Measurements from ENCODE around the gene SMARCA1. TPM values are rescaled to one million over a fixed set of nuclear protein-coding genes. Genes with fewer than 3 reads are reported as not detected.

SMARCA1 gene
- total RNA-seq, 1 donor from 2014 or later, result 26.8 TPM

DNA sequence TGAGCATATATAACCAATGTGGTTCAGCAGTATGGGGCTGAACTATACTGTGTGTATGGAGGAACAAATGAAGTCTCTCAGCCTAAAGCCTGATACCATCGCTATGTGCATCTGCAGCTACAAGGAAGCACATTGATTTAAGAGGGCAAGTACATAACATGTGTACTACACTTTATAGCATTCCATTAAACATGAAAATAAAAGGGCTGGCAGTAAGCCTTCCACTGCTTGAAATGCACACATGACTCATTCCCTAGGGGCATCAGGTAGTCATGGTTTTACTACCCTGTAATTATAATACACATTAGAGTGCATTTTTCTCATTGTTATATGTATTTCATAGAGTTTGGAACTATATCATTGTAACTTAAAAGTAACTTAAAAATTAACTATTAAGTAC, 51.2 kb downstream of the SMARCA1 start:
- intact Hi-C loops (cut with DNase I), result no loop called here
- TF ChIP-seq POLR2AphosphoS5 (IDR thresholded peaks at IDR 0.05; ENCODE audit: insufficient read depth in 1 of 2, low read depth in 1 of 2) (no peak), POLR2A (IDR thresholded peaks at IDR 0.05) (no peak)
- Histone ChIP-seq H3K36me3 (peaks cover 0 to 3% of the 10 kb centered on the region in 2 donors), H3K4me3 (no peak overlapping the region), H3K27me3 (no peaks in the 10 kb centered on the region), H3K4me1 (no peaks in the 10 kb centered on the region), H3K27ac (no peak overlapping the region), H3K9me3 (no peaks in the 10 kb centered on the region)
- no peak for DNase-seq (ENCODE audit: extremely low spot score in 2 of 2)

DNA sequence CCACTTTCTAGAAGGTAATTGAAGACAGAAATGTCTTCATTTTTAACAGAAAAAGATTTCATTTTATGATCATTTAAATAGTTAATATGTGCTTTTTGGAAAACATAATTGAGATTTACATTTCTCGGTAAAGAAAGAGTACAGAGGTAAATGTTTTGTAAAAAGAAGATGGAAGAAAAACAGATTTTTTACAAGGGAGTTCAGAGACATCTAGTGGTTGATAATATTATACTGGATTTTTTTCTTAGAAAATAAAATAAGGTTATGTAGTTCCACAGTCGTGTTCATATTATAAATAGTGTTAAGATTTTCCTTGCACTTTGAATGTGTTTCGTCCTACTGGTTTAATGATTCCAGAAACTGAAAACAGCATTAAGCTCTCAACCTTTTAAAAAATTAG, 60.6 kb downstream of the SMARCA1 start:
- no peaks in the 10 kb centered on the region for H3K27me3 ChIP-seq
- TF ChIP-seq POLR2A (IDR thresholded peaks at IDR 0.05) (no peak), POLR2AphosphoS5 (IDR thresholded peaks at IDR 0.05; ENCODE audit: insufficient read depth in 1 of 2, low read depth in 1 of 2) (no peak)
- TF ChIP-seq, protein P1, sequence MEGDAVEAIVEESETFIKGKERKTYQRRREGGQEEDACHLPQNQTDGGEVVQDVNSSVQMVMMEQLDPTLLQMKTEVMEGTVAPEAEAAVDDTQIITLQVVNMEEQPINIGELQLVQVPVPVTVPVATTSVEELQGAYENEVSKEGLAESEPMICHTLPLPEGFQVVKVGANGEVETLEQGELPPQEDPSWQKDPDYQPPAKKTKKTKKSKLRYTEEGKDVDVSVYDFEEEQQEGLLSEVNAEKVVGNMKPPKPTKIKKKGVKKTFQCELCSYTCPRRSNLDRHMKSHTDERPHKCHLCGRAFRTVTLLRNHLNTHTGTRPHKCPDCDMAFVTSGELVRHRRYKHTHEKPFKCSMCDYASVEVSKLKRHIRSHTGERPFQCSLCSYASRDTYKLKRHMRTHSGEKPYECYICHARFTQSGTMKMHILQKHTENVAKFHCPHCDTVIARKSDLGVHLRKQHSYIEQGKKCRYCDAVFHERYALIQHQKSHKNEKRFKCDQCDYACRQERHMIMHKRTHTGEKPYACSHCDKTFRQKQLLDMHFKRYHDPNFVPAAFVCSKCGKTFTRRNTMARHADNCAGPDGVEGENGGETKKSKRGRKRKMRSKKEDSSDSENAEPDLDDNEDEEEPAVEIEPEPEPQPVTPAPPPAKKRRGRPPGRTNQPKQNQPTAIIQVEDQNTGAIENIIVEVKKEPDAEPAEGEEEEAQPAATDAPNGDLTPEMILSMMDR (IDR thresholded peaks at IDR 0.05), result no peak
- no peak for DNase-seq (ENCODE audit: extremely low spot score in 2 of 2)
- H3K9me3 ChIP-seq, result no peaks in the 10 kb centered on the region
- H3K4me1 ChIP-seq, result no peaks in the 10 kb centered on the region
- H3K27ac ChIP-seq, result no peak overlapping the region
- H3K36me3 ChIP-seq, result no peaks in the 10 kb centered on the region
- no peak overlapping the region for H3K4me3 ChIP-seq
- intact Hi-C loops (cut with DNase I), result no loop called here

DNA sequence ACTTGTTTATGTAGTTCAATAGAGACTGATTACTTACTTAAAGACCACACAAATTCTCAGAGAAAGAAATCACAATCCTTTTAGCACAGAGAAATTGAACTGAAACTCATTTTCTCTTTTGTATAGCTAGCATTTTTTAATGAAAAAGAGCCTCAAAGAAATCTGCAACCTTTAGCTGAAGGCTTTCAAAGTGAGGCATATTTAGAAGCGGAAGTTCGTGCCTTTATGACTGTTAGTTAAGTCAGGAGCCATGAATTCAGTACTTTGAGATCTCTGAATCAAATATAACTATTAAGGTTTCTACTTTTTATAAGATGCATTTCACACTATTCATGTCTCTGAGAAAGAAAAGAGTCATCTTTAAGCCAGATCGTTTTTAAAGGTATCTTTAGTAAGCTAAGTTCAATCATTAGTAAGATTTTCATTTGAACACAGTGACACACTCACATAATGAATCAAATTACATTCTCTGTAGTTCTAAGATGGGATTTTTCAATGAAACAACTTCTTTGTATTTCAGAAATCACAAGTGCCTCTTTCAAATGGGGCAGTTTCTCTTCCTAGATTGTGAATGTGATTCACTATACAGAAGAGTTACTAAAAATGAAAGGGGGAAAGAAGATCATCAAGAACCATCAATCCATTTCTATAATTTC, 61.4 kb downstream of the SMARCA1 start:
- no peak for DNase-seq (ENCODE audit: extremely low spot score in 2 of 2)
- Histone ChIP-seq H3K36me3 (no peaks in the 10 kb centered on the region), H3K4me3 (no peak overlapping the region), H3K9me3 (no peaks in the 10 kb centered on the region), H3K27me3 (no peaks in the 10 kb centered on the region), H3K4me1 (no peaks in the 10 kb centered on the region), H3K27ac (no peak overlapping the region)
- no peak for TF ChIP-seq POLR2AphosphoS5 (IDR thresholded peaks at IDR 0.05; ENCODE audit: insufficient read depth in 1 of 2, low read depth in 1 of 2)
- TF ChIP-seq, protein P1 (IDR thresholded peaks at IDR 0.05), result no peak
- TF ChIP-seq POLR2A (IDR thresholded peaks at IDR 0.05), result no peak
- intact Hi-C loops (cut with DNase I), result no loop called here

DNA sequence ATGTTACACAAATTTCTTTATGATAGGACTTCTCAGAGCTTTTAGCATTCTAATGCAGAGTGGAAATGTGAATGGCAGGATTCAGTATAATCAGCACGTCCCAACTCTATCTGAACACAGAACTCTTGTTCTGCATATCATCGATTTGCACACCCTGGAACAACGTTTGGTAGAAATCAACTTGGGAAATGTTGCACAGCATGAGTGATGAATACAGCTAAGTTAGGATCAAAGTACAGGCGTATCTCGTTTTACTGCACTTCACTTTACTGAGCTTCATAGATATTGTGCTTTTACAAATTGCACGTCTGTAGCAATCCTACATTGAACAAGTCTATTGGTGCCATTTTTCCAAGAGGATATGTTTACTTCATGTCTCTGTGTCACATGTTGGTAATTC, 70.8 kb downstream of the SMARCA1 start:
- DNase-seq (ENCODE audit: extremely low spot score in 2 of 2), result no peak
- Histone ChIP-seq H3K36me3 (no peaks in the 10 kb centered on the region), H3K4me1 (no peaks in the 10 kb centered on the region), H3K27me3 (no peaks in the 10 kb centered on the region), H3K27ac (no peak overlapping the region), H3K9me3 (no peaks in the 10 kb centered on the region), H3K4me3 (no peak overlapping the region)
- intact Hi-C loops (cut with DNase I), result no loop called here
- TF ChIP-seq, protein P1 (IDR thresholded peaks at IDR 0.05), result no peak
- TF ChIP-seq POLR2A (IDR thresholded peaks at IDR 0.05) (no peak), POLR2AphosphoS5 (IDR thresholded peaks at IDR 0.05; ENCODE audit: insufficient read depth in 1 of 2, low read depth in 1 of 2) (no peak)

DNA sequence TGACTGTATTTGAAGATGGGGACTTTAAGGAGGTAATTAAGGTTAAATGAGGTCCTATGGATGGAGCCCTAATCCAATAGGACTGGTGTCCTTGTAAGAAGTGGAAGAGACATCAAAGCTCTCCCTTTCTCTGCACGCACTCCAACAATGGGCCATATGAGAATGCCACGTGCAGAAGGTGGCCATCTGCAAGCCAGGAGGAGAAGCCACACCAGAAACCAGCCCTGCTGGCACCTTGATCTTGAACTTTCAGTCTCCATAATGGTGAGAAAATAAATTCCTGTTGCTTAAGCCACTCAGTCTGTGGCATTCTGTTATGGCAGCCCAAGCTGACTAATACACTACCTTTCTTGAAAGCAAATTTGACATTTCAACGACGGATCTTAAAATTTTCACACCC, 73.2 kb downstream of the SMARCA1 start:
- H3K36me3 ChIP-seq, result no peaks in the 10 kb centered on the region
- no peaks in the 10 kb centered on the region for H3K27me3 ChIP-seq
- no peaks in the 10 kb centered on the region for H3K4me1 ChIP-seq
- no peak for DNase-seq (ENCODE audit: extremely low spot score in 2 of 2)
- no peak overlapping the region for H3K4me3 ChIP-seq
- intact Hi-C loops (cut with DNase I), result no loop called here
- TF ChIP-seq, protein P1 (IDR thresholded peaks at IDR 0.05), result no peak
- TF ChIP-seq POLR2AphosphoS5 (IDR thresholded peaks at IDR 0.05; ENCODE audit: insufficient read depth in 1 of 2, low read depth in 1 of 2), result no peak
- TF ChIP-seq POLR2A (IDR thresholded peaks at IDR 0.05), result no peak
- H3K9me3 ChIP-seq, result no peaks in the 10 kb centered on the region
- H3K27ac ChIP-seq, result no peak overlapping the region

Measured in vagina (tissue), 2 donors.